Stimulated activated CD8-positive, alpha-beta memory T cell treated with anti-CD3 and anti-CD28 coated beads, Interleukin-7, amount 100 ng/mL, for 1 hour (primary cell): ENCODE measurements around the gene TMEM131.
"Not testable (repeated sequence)": the region's sequence is repeated elsewhere in the genome, so short reads cannot be mapped to it uniquely, and the experiment has no call there.

Experiments used
- DNase-seq, 2 donors: peaks; one replicate each; pipeline ENCODE4 v3.0.0-alpha.2; 2020; ENCODE audit warnings: low read depth in 2 of 2

Gene TMEM131

GRCh38 chr2:97861177-97861576, 134.6 kb downstream of the TMEM131 start:
- no peak for DNase-seq

- no peak for DNase-seq
These were observed 137.3 kb downstream of the TMEM131 start for GRCh38 chr2:97858442-97858841.

GRCh38 chr2:97857553-97857952, 138.2 kb downstream of the TMEM131 start:
- DNase-seq: no peak

GRCh38 chr2:97853057-97853456, 142.7 kb downstream of the TMEM131 start:
- not testable (repeated sequence) for DNase-seq

- DNase-seq: no peak
These were observed 144.6 kb downstream of the TMEM131 start for GRCh38 chr2:97851172-97851571.

- DNase-seq: no peak
These were observed 145.7 kb downstream of the TMEM131 start for GRCh38 chr2:97849881-97850528.

GRCh38 chr2:97848306-97848705, 147.4 kb downstream of the TMEM131 start:
- DNase-seq: no peak

GRCh38 chr2:97846716-97847115, 149.0 kb downstream of the TMEM131 start:
- not testable (repeated sequence) for DNase-seq

GRCh38 chr2:97845818-97846217, 149.9 kb downstream of the TMEM131 start:
- no peak for DNase-seq

GRCh38 chr2:97845133-97845532, 150.6 kb downstream of the TMEM131 start:
- no peak for DNase-seq

- DNase-seq: no peak
These were observed 151.4 kb downstream of the TMEM131 start for GRCh38 chr2:97844311-97844859.

- DNase-seq: no peak
These were observed 155.6 kb downstream of the TMEM131 start for GRCh38 chr2:97840198-97840597.

GRCh38 chr2:97834610-97835009, 161.1 kb downstream of the TMEM131 start:
- no peak for DNase-seq

GRCh38 chr2:97831121-97831520, 164.6 kb downstream of the TMEM131 start:
- no peak for DNase-seq

GRCh38 chr2:97829255-97829654, 166.5 kb downstream of the TMEM131 start:
- DNase-seq: not testable (repeated sequence)

GRCh38 chr2:97827013-97827412, 168.7 kb downstream of the TMEM131 start:
- DNase-seq: not testable (repeated sequence)

GRCh38 chr2:97826266-97826847, 169.4 kb downstream of the TMEM131 start:
- not testable (repeated sequence) for DNase-seq

GRCh38 chr2:97824011-97824410, 171.7 kb downstream of the TMEM131 start:
- DNase-seq: not testable (repeated sequence)

- not testable (repeated sequence) for DNase-seq
These were observed 173.9 kb downstream of the TMEM131 start for GRCh38 chr2:97821862-97822261.

- DNase-seq: no peak
These were observed 176.0 kb downstream of the TMEM131 start for GRCh38 chr2:97819754-97820153.

GRCh38 chr2:97816411-97816810, 179.3 kb downstream of the TMEM131 start:
- no peak for DNase-seq

- no peak for DNase-seq
These were observed 182.8 kb downstream of the TMEM131 start for GRCh38 chr2:97812931-97813330.

GRCh38 chr2:97808816-97809215, 186.9 kb downstream of the TMEM131 start:
- no peak for DNase-seq
